Activated T-cell treated with anti-CD3 and anti-CD28 coated beads, Interleukin-2, amount 50 U/mL, for 4 hours (primary cell): Measurements from ENCODE around the gene CD33. TPM values are rescaled to one million over a fixed set of nuclear protein-coding genes. Genes with fewer than 3 reads are reported as not detected.
"Not testable (repeated sequence)": the region's sequence is repeated elsewhere in the genome, so short reads cannot be mapped to it uniquely, and the experiment has no call there.

Experiments used
- ATAC-seq, 2 donors: fragments of 200-7000 bp; cut with Tn5 transposase; one replicate each; pipeline ENCODE4 v1.10.0; 2021
- DNase-seq: peaks from one replicate; pipeline ENCODE4 v3.0.0-alpha.2; 2020
- H3K27me3 Mint-ChIP-seq: one replicate; pipeline ENCODE4 v1.8.0; 2021; ENCODE audit warnings: low read depth, mixed read lengths
- H3K36me3 Mint-ChIP-seq: one replicate; pipeline ENCODE4 v1.8.0; 2022; ENCODE audit warnings: mixed read lengths; ENCODE audit not compliant: insufficient read depth
- H3K4me1 Mint-ChIP-seq: one replicate; pipeline ENCODE4 v1.8.0; 2021; ENCODE audit warnings: low read depth, mixed read lengths
- H3K4me3 Mint-ChIP-seq: one replicate; pipeline ENCODE4 v1.8.0; 2021; ENCODE audit warnings: mild to moderate bottlenecking, moderate library complexity, mixed read lengths
- H3K9me3 Mint-ChIP-seq: one replicate; pipeline ENCODE4 v1.8.0; 2021; ENCODE audit warnings: mixed read lengths
- total RNA-seq, 3 donors: library from RNA; stranded (reverse); gene quantifications; one replicate each; pipeline ENCODE4 v1.2.1, GENCODE V29; 2021

CD33 gene
- under 1 TPM; 0.11 to 0.51 (median 0.11) TPM for total RNA-seq

DNA sequence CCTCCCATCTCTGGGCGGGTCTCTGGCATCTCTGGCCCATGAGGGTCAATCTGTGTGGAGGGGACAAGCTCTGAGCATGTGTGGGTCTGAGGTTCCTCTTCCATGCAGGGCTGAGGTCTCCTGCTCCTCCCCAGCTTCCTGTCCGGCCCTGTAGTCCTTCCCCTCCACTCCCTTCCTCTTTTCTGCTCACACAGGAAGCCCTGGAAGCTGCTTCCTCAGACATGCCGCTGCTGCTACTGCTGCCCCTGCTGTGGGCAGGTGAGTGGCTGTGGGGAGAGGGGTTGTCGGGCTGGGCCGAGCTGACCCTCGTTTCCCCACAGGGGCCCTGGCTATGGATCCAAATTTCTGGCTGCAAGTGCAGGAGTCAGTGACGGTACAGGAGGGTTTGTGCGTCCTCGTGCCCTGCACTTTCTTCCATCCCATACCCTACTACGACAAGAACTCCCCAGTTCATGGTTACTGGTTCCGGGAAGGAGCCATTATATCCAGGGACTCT is at the start of gene CD33:
Gene CD33 (plus strand): TSS at position 183 of the 496 bp plus-strand sequence. CDS start 39 bp downstream, at position 222.
- peaks cover 37% of the 10 kb centered on the region for H3K27me3 Mint-ChIP-seq
- DNase-seq, ATAC-seq, H3K9me3 Mint-ChIP-seq, H3K4me3 Mint-ChIP-seq, H3K36me3 Mint-ChIP-seq, H3K4me1 Mint-ChIP-seq: not testable (repeated sequence)

DNA sequence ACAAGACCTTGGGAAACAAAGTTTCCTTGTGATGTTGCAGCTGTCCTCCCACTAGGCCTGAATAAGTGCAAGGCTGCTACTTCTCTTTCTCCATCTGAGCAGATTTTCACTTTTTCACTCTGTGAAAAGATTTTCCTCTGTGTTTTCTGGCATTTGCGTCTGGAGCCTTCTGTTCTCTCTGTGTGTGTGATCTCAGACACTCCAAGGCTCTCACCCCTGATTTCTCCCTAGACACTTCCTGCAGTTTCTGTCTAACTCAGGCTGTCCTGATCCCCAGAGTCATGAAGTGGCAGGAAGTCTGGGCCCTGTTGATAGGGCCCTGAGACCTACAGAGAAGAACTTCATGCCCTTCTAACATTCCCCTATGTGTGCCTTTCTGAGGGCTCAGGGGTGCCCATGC is 45.6 kb upstream of the CD33 start:
- no peak for ATAC-seq
- no peak overlapping the region for H3K4me3 Mint-ChIP-seq
- no peaks in the 10 kb centered on the region for H3K9me3 Mint-ChIP-seq
- no peaks in the 10 kb centered on the region for H3K36me3 Mint-ChIP-seq
- no peaks in the 10 kb centered on the region for H3K4me1 Mint-ChIP-seq
- peaks cover 9% of the 10 kb centered on the region for H3K27me3 Mint-ChIP-seq
- no peak for DNase-seq

DNA sequence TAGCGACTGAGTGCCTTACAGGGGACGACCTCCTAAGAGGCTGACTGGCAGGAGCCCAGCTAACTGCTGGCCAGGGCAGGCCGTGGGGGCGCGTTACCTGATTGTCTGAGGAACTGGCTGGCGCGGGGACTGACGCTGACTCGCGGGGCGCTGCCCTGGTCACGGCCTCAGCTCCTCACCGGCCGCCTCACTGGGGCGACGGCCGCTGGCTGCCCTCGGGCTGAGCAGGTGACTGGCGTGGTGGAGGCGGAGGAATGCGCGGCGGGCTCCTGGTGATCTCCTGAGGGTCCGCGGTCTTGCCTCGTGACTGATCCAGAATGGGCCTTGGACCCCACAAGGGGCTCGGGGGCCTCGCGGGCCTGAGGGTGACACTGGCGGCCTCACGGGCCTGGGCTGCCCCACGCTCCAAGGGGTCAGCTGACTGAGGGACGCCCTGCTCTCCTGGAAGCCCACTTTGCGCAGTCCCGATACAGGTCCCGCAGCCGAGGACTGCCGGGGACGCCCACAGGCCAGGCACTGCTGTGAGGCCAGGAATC is 43.4 kb upstream of the CD33 start:
- Mint-ChIP-seq H3K4me1 (no peaks in the 10 kb centered on the region), H3K4me3 (no peak overlapping the region), H3K36me3 (no peaks in the 10 kb centered on the region), H3K9me3 (no peaks in the 10 kb centered on the region), H3K27me3 (peaks cover 25% of the 10 kb centered on the region)
- DNase-seq (no peak), ATAC-seq (no peak)

DNA sequence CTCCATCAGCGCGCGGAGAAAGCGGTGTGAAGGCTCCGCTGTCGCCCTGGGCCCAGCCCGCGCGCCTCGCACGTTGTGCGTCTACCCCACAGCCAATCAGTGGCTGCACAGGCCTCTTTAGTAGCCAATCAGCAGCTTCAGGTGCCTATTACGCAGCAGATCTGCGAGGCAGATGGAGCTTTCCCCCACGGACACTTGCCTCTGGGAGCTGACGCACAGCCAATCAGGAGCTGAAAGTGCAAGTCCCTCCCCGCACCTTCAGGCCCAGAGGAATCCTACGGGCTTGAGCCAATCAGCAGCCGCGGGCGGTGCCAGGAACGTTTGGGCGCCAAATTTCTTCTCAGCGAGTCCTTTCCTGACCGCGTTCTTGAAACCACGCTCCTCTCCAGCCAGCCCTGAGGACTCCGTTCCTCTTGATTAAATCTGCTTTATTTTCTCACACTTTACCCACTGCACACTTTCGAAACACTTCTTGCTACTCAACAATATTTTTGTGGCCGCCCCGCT is 42.9 kb upstream of the CD33 start:
- Mint-ChIP-seq H3K36me3 (no peaks in the 10 kb centered on the region), H3K9me3 (no peaks in the 10 kb centered on the region), H3K4me3 (no peak overlapping the region), H3K27me3 (peaks cover 25% of the 10 kb centered on the region), H3K4me1 (no peaks in the 10 kb centered on the region)
- ATAC-seq = peak in 1 of 2 donors; percentile 33
- no peak for DNase-seq

DNA sequence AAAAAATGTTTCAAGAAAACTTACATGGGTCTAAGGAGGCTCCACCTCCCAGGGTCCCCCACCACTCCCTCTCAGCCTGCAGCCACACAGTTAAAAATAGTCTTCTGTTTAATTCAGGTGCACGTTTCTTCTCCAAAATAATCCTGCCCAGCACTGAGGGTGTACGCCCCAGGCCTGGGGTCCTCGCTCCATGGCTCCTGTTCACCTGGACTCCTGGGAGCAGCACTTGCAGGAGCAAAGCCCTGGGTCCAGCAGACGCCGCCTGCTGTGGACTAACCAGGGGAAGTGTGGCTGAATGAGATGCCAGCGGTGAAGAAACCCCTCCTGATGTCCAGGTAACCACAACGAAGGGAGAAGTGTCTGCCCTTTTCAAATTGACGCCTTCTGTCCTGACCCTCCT is 41.3 kb upstream of the CD33 start:
- no peaks in the 10 kb centered on the region for H3K9me3 Mint-ChIP-seq
- no peak overlapping the region for H3K4me3 Mint-ChIP-seq
- DNase-seq (no peak), ATAC-seq (no peak)
- H3K4me1 Mint-ChIP-seq = no peaks in the 10 kb centered on the region
- no peaks in the 10 kb centered on the region for H3K36me3 Mint-ChIP-seq
- H3K27me3 Mint-ChIP-seq = peaks cover 28% of the 10 kb centered on the region

DNA sequence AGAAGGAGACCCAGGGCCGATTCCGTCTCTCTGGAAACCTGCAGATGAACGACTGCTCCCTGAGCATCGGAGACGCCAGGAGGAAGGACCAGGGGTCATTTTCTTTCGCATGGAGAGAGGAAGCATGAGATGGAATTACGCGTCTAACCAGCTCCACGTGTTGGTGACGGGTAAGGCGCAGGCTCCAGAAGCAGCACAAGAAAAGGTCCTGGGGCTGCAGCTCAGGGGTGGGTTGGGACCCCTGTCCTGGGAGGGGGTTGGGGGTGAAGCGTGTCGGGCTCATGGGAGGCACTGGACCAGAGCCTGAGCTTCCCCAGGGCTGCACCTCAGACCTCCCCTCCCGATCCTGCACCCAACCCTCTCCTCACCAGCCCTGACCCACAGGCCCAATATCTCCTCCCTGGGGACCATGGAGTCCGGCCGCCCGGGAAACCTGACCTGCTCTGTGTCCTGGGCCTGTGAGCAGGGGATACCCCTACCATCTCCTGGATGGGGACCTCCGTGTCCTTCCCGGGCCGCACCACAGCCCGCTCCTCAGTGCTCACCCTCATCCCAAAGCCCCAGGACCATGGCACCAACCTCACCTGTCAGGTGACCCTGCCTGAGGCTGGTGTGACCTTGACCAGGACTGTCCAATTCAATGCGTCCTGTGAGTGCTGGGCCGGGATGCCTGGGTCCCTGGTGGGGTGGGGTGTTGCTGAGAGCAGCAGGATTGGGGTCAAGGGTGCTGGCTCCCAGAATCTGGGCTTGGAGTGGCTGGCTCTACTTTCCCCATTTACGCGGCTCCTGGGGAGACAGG is 39.6 kb upstream of the CD33 start:
- DNase-seq = no peak
- Mint-ChIP-seq H3K36me3 (no peaks in the 10 kb centered on the region), H3K4me3 (no peak overlapping the region), H3K4me1 (no peaks in the 10 kb centered on the region), H3K9me3 (no peaks in the 10 kb centered on the region), H3K27me3 (peaks cover 28% of the 10 kb centered on the region)
- no peak for ATAC-seq

DNA sequence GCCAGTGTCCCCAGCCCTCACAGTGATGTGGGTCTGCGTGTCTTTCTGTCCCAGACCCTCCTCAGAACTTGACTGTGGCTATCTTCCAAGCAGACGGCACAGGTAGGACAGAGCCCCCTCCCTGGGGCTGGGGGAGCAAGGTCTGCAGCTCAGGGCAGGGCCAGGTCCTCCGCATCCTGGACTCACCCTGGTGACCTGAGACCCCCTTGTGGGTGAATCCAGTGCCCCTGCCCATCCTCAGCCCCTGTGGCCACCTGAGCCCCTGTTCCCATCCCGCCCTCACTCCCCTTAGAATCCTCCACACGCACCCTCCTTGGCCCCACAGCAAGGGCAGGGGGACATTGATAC is 39.0 kb upstream of the CD33 start:
- H3K36me3 Mint-ChIP-seq = no peaks in the 10 kb centered on the region
- DNase-seq = no peak
- no peak for ATAC-seq
- no peak overlapping the region for H3K4me3 Mint-ChIP-seq
- H3K9me3 Mint-ChIP-seq = no peaks in the 10 kb centered on the region
- peaks cover 28% of the 10 kb centered on the region for H3K27me3 Mint-ChIP-seq
- H3K4me1 Mint-ChIP-seq = no peaks in the 10 kb centered on the region

DNA sequence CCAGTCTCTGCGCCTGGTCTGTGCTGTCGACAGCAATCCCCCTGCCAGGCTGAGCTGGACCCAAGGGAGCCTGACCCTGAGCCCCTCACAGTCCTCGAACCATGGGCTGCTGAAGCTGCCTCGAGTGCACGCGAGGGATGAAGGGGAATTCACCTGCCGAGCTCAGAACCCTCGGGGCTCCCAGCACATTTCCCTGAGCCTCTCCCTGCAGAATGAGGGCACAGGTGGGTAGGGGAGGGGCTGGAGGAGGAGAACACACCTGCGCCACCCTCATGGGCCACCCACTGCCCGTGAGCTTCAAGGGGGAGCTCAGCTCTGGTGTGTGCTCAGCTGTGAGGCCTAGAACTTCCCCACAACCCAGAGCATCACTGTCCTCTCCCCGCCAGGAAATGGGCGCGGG is 38.6 kb upstream of the CD33 start:
- DNase-seq (no peak), ATAC-seq (no peak)
- H3K27me3 Mint-ChIP-seq = peaks cover 28% of the 10 kb centered on the region
- H3K9me3 Mint-ChIP-seq = no peaks in the 10 kb centered on the region
- no peak overlapping the region for H3K4me3 Mint-ChIP-seq
- no peaks in the 10 kb centered on the region for H3K4me1 Mint-ChIP-seq
- H3K36me3 Mint-ChIP-seq = no peaks in the 10 kb centered on the region

DNA sequence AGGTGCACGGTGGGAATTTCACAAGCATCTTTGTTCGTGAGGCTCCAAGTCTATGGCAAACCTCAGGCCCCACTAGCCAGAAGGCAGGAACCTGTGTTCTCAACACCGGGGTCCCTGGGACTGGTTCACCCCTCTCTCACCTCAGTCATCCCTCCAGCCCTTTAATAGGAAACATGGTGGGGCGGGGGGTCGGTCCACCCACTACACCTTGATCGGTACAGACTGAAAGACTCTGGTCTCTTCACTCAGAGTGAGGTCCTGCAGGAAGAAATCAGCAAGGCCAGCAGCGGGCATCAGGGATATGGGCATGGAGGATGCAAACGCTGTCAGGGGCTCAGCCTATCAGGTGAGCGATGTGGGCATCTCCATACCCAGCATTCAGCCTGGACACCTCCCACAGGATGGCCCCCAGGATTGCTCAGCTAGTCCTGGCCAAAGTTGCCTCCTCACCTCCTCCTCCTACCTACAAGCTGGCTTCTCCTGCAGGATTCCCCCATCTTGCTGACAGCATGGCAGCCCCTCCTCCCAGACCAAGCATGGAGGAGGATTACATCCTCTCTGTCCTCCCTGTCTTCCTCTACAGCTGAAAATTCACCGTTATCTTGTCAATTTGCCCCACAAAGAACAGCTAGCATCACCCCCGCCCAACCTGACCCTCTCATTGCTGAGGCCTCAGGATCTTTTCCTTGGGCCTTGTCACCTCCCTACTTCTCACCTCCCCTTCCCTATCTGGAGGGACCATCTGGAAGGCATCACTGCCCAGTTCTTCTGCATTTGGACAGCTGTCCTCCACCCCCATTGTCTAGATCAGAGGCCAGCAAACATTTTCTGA is 37.3 kb upstream of the CD33 start:
- H3K9me3 Mint-ChIP-seq = no peaks in the 10 kb centered on the region
- no peaks in the 10 kb centered on the region for H3K4me1 Mint-ChIP-seq
- H3K4me3 Mint-ChIP-seq = no peak overlapping the region
- H3K27me3 Mint-ChIP-seq = peaks cover 26% of the 10 kb centered on the region
- ATAC-seq (no peak), DNase-seq (no peak)
- H3K36me3 Mint-ChIP-seq = no peaks in the 10 kb centered on the region

DNA sequence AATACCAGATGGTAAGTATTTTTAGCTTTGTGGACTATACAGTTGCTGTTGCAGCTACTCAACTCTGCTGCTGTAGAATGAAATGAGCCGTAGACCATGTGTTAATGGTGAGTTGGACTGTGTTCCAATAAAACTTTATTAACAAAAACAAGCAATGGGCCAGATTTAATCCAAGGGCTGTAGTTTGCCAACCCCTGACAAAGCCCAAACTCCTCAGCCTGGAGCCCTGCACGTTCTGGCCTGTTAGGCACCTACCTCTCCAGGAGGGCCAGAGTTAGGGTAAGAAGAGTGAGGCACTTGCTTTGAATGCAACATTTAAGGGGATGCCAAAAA is 36.7 kb upstream of the CD33 start:
- Mint-ChIP-seq H3K36me3 (no peaks in the 10 kb centered on the region), H3K4me3 (no peak overlapping the region), H3K9me3 (no peaks in the 10 kb centered on the region), H3K4me1 (no peaks in the 10 kb centered on the region), H3K27me3 (peaks cover 26% of the 10 kb centered on the region)
- no peak for ATAC-seq
- no peak for DNase-seq

DNA sequence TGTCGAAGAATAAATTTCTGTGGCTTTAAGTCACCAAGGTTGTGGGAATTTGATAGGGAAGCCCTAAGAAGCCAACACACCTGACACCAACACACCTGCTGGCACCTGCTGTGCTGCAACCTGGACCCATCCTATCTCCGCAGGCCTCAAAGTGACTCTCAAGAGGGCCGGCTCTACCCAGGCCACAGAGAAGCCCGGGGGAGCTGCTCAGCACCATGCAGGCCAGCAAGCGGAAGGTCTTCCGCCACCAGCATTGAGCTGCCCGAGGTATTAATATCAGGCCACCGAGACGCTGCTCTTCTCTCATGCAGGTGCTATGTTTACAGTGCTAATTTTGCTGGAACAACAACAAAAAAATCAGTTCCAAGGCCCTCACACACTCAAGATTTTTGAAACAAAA is 32.2 kb upstream of the CD33 start:
- ATAC-seq (no peak), DNase-seq (no peak)
- no peaks in the 10 kb centered on the region for H3K4me1 Mint-ChIP-seq
- H3K9me3 Mint-ChIP-seq = no peaks in the 10 kb centered on the region
- peaks cover 6% of the 10 kb centered on the region for H3K27me3 Mint-ChIP-seq
- no peaks in the 10 kb centered on the region for H3K36me3 Mint-ChIP-seq
- no peak overlapping the region for H3K4me3 Mint-ChIP-seq

DNA sequence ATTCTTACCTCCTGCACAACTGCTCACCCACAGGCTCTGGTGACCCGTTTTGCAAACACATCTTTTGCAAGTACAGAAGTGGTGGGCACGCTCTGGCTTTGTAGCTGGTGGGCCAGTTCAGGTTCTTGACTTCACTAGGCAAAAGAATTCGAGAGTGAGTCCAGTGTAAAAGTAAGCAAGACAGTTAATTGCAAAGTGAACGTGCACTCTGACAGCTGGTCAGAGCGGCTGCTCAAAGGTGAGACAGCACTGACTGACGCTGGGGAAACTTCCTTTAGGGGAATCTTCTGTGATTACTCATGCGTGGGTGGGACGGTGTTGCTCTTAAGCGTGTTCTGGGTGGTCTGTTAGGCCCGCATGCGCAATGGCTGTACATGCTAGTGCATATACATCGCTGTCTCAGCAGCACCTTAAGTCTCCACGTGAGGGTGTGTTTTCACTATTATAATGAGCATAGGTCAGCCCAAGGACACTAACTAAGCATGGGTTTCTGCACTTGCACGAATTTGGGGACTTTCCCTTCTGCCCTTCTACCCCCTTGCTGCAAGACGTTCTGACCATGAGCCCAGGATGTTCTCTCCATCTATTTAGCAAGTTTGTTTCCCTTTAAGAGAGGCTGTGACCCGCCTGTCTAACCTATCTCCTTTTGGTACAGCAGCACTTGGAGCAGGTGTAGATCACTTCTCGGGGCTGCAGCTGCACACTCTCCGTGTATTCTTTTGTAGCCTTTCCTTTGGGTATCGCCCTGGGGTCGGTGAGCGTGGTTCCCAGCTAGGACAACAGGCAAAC is 30.2 kb upstream of the CD33 start:
- ATAC-seq (peak; percentile 84 to 89), DNase-seq (no peak)
- Mint-ChIP-seq H3K36me3 (no peaks in the 10 kb centered on the region), H3K4me3 (no peak overlapping the region), H3K4me1 (no peaks in the 10 kb centered on the region), H3K27me3 (peaks cover 6% of the 10 kb centered on the region), H3K9me3 (no peaks in the 10 kb centered on the region)

DNA sequence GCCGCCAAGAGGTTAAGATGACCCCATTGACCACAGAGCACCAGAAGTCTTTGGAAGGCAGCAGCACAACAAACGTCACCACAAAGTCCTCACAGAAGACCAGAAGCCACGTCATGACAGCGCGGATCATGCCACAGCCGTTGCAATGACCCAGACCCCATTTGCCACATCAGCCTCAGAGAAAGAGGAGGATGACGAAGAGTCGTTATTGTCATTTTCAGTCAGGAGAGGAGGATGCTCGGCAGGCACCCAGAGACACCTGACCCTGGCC is 29.6 kb upstream of the CD33 start:
- H3K27me3 Mint-ChIP-seq = peaks cover 9% of the 10 kb centered on the region

DNA sequence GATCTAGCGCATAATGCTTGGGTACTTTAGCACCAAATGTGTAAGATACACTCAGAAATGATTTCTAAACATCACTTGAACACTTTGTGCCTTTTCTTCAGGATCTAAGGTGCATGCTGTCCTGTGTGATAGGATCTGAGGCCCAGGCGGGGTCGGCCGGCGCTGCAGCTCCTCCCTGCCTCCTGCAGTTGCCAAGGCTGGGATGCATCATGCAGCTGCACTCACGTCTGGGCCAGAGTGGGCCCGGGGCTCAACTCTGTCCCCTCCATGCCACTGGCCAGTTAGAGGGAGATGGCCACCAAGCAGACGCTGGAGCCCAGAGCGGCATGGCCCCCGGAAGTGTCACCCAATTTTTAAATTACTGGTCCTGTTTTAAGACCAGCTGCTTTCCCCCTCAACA is 29.3 kb upstream of the CD33 start:
- no peaks in the 10 kb centered on the region for H3K4me1 Mint-ChIP-seq
- H3K4me3 Mint-ChIP-seq = no peak overlapping the region
- no peaks in the 10 kb centered on the region for H3K9me3 Mint-ChIP-seq
- ATAC-seq = no peak
- no peaks in the 10 kb centered on the region for H3K36me3 Mint-ChIP-seq
- no peak for DNase-seq
- H3K27me3 Mint-ChIP-seq = peaks cover 13% of the 10 kb centered on the region

More for the DNA sequence above, 29.6 kb upstream of the CD33 start:
- no peaks in the 10 kb centered on the region for H3K36me3 Mint-ChIP-seq
- H3K4me1 Mint-ChIP-seq = no peaks in the 10 kb centered on the region
- DNase-seq (no peak), ATAC-seq (no peak)
- no peak overlapping the region for H3K4me3 Mint-ChIP-seq
- no peaks in the 10 kb centered on the region for H3K9me3 Mint-ChIP-seq
